Measurements from ENCODE around the gene PDZD2. TPM values are rescaled to one million over a fixed set of nuclear protein-coding genes. Genes with fewer than 3 reads are reported as not detected.

PDZD2 gene
- total RNA-seq, 1 donor from 2014 or later, result 42.7 TPM

DNA sequence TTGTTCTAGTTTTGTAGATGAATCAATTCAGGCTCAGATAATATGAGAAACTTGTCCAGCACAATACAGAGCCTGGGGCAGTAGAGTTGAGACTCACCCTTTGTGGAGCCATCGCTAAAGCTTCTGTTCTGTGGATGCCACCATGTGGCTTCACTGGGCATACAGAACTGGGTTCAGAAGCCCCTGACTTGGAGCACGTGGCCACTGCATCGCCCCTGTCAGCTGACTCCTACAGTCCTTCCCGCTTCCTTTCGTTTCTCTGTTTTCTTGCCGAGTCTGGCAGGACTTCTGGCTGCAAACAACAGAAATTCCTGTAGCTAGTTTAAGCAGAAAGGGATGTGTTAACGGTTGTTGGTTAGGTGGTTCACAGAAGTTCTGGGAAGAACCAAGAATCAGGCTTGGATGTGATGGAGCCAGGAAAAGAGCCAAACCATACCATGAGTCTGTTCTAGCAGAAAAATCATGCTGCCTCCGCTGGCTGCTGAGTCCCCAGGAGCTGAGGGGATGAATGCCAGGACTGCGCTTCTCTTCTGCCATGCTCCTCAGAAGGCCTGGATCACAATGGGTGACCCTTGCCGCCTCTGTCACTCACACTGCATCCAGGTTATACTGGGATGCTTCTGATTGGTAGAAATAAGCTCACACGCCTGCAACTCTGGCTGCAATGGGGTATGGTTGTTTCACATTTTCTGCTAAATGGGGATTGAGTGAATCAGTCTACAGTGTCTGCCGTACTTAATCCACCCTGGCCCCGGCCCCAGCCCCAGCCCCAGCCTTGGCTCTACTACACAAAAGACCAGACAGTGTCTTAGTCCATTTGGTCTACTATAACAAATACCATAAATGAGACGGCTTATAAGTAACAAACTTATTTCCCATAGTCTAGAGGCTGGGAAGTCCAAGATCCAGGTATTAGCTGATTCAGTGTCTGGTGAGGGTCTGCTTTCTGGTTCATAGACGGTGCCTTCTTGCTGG, 272.6 kb downstream of the PDZD2 start:
- no peak for DNase-seq (ENCODE audit: extremely low spot score in 2 of 2)
- intact Hi-C loops (cut with DNase I), result no loop called here
- Histone ChIP-seq H3K36me3 (no peaks in the 10 kb centered on the region), H3K27ac (no peak overlapping the region), H3K27me3 (no peaks in the 10 kb centered on the region), H3K9me3 (no peaks in the 10 kb centered on the region), H3K4me3 (no peak overlapping the region), H3K4me1 (no peaks in the 10 kb centered on the region)
- TF ChIP-seq POLR2A (IDR thresholded peaks at IDR 0.05) (no peak), POLR2AphosphoS5 (IDR thresholded peaks at IDR 0.05; ENCODE audit: insufficient read depth in 1 of 2, low read depth in 1 of 2) (no peak), CTCF (IDR thresholded peaks at IDR 0.05) (no peak)

DNA sequence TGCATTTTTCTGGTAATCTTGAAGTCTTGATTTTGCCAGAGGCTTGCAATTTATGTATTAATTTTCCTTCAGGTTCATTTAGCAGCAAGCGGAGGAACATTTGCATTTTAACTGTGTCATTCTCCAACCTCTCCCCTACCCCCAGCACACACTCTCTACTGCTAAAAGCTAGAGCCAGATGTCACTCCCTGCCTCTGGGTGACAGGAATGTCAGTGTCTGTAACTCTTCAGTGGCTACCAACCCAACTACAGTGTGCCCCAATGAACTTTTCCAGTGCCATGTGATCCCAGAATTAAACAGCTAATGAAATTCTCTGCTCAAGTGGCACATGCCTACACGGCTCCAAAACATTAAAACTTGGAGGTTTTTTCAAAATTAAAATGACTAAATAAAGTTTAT, 274.9 kb downstream of the PDZD2 start:
- Histone ChIP-seq H3K4me3 (no peak overlapping the region), H3K27ac (no peak overlapping the region), H3K4me1 (no peaks in the 10 kb centered on the region), H3K36me3 (no peaks in the 10 kb centered on the region), H3K27me3 (no peaks in the 10 kb centered on the region), H3K9me3 (no peaks in the 10 kb centered on the region)
- DNase-seq (ENCODE audit: extremely low spot score in 2 of 2), result no peak
- intact Hi-C loops (cut with DNase I), result no loop called here
- no peak for TF ChIP-seq CTCF (IDR thresholded peaks at IDR 0.05)
- TF ChIP-seq POLR2AphosphoS5 (IDR thresholded peaks at IDR 0.05; ENCODE audit: insufficient read depth in 1 of 2, low read depth in 1 of 2), result no peak
- no peak for TF ChIP-seq POLR2A (IDR thresholded peaks at IDR 0.05)

- DNase-seq (ENCODE audit: extremely low spot score in 2 of 2), result no peak
- Histone ChIP-seq H3K4me3 (no peak overlapping the region), H3K36me3 (no peaks in the 10 kb centered on the region), H3K27ac (peak overlapping the region; percentile 80), H3K27me3 (no peaks in the 10 kb centered on the region), H3K4me1 (no peaks in the 10 kb centered on the region), H3K9me3 (no peaks in the 10 kb centered on the region)
- peak; percentile 50 to 51 for TF ChIP-seq POLR2AphosphoS5 (IDR thresholded peaks at IDR 0.05; ENCODE audit: insufficient read depth in 1 of 2, low read depth in 1 of 2)
- TF ChIP-seq POLR2A (IDR thresholded peaks at IDR 0.05), result no peak
- intact Hi-C loops (cut with DNase I), result no loop called here
Measured at GRCh38 chr5:31916327-31916726, 277.4 kb downstream of the PDZD2 start.

- no peaks in the 10 kb centered on the region for H3K36me3 ChIP-seq
- H3K9me3 ChIP-seq, result no peaks in the 10 kb centered on the region
- intact Hi-C loops (cut with DNase I), result no loop called here
- H3K4me3 ChIP-seq, result no peak overlapping the region
- no peaks in the 10 kb centered on the region for H3K27me3 ChIP-seq
- no peak for DNase-seq (ENCODE audit: extremely low spot score in 2 of 2)
- no peak overlapping the region for H3K27ac ChIP-seq
- no peaks in the 10 kb centered on the region for H3K4me1 ChIP-seq
- TF ChIP-seq CTCF (IDR thresholded peaks at IDR 0.05), result no peak
Measured at GRCh38 chr5:31918739-31919138, 279.8 kb downstream of the PDZD2 start.

GRCh38 chr5:31921852-31922305, 282.9 kb downstream of the PDZD2 start:
- Histone ChIP-seq H3K27me3 (no peaks in the 10 kb centered on the region), H3K27ac (no peak overlapping the region), H3K4me1 (no peaks in the 10 kb centered on the region), H3K36me3 (no peaks in the 10 kb centered on the region), H3K9me3 (no peaks in the 10 kb centered on the region), H3K4me3 (no peak overlapping the region)
- intact Hi-C loops (cut with DNase I), result no loop called here
- no peak for DNase-seq (ENCODE audit: extremely low spot score in 2 of 2)
- TF ChIP-seq CTCF (IDR thresholded peaks at IDR 0.05) (no peak), POLR2A (IDR thresholded peaks at IDR 0.05) (no peak), POLR2AphosphoS5 (IDR thresholded peaks at IDR 0.05; ENCODE audit: insufficient read depth in 1 of 2, low read depth in 1 of 2) (no peak)

All from vagina (tissue), 2 donors.